Heart left ventricle (tissue), 13 donors: ENCODE results near the gene STPG2.

Source experiments
- POLR2A ChIP-seq, 2 donors: fragments of 450-650 bp; IDR thresholded peaks; one replicate each; pipeline ENCODE4 v1.6.1; 2017; ENCODE audit warnings: antibody characterized with exemption in 2 of 2, mild to moderate bottlenecking in 2 of 2, moderate library complexity in 2 of 2
- TF ChIP-seq, protein P1 (sequence below), 12 donors: fragments of 200-600 bp; sonication (generic) in 4 of 12; IDR thresholded peaks; one replicate each; pipeline versions ENCODE4 v1.5.0 to v1.8.0; 2018 to 2022; ENCODE audit warnings: antibody characterized with exemption in 12 of 12, mild to moderate bottlenecking in 5 of 12
- donor health status: ischemic (EF 13 %, LVEDD 7.1; RV severe dilation, severe dysfunction).
- donor health status: DM: no; HTN: yes; CAD: no.
- donor health status: DM: no; HTN: no; CAD: no.
- donor health status: ischemic (EF 25% LVEDD 6.9; RV normal size, moderate dysfunction).
- donor health status: ischemic (EF 25% LVEDD 5.7; RV mildly dilated, moderate dysfunction).
- donor health status: ischemic (EF 35%, LVEDD 5.7; RV mildly dilated, moderate dysfunction).
- donor health status: nonischemic (EF 11% LVEDD 7.7; RV severe dilation, severe dysfunction).
- donor health status: DM: yes; HTN: yes; CAD: no.
- donor health status: PGD.
- donor health status: ischemic (EF 29% LVEDD 5.4; RV normal size, mild dysfunction).
- donor health status: nonischemic (EF 23%, LVEDD 6.1; RV moderate dilation, normal function).

DNA sequence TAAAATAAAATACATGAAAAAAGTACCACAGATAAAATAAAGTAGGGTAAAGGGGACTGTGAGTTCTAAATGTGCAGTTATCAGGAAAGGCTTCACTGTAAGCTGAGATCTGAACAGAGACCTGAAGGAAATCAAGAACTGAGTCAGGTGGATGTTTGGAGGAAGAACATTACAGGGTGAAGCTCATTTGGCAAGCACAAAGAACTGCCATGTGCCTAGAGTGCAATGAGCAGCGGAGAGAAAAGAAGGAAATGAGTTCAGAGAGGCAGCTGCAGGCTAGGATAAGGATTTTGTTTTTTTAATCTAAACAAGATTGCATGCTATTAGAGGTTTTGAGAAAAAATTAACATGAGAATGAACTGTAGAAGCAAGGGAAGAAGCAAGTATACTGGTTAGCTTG is 373.1 kb downstream of the STPG2 start:
- no peak for TF ChIP-seq POLR2A (IDR thresholded peaks at IDR 0.05)
- TF ChIP-seq, protein P1, sequence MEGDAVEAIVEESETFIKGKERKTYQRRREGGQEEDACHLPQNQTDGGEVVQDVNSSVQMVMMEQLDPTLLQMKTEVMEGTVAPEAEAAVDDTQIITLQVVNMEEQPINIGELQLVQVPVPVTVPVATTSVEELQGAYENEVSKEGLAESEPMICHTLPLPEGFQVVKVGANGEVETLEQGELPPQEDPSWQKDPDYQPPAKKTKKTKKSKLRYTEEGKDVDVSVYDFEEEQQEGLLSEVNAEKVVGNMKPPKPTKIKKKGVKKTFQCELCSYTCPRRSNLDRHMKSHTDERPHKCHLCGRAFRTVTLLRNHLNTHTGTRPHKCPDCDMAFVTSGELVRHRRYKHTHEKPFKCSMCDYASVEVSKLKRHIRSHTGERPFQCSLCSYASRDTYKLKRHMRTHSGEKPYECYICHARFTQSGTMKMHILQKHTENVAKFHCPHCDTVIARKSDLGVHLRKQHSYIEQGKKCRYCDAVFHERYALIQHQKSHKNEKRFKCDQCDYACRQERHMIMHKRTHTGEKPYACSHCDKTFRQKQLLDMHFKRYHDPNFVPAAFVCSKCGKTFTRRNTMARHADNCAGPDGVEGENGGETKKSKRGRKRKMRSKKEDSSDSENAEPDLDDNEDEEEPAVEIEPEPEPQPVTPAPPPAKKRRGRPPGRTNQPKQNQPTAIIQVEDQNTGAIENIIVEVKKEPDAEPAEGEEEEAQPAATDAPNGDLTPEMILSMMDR (IDR thresholded peaks at IDR 0.05): no peak
